HG03432 (cell line): Measurements from ENCODE around the gene NT5DC1.
"Not testable (repeated sequence)": the region's sequence is repeated elsewhere in the genome, so short reads cannot be mapped to it uniquely, and the experiment has no call there.

Source experiments
- ATAC-seq: cut with Tn5 transposase; IDR thresholded peaks from one replicate; pipeline ENCODE4 v1.9.1; 2021; ENCODE audit warnings: mild to moderate bottlenecking, moderate library complexity; ENCODE audit not compliant: unreplicated experiment

The NT5DC1 gene

DNA sequence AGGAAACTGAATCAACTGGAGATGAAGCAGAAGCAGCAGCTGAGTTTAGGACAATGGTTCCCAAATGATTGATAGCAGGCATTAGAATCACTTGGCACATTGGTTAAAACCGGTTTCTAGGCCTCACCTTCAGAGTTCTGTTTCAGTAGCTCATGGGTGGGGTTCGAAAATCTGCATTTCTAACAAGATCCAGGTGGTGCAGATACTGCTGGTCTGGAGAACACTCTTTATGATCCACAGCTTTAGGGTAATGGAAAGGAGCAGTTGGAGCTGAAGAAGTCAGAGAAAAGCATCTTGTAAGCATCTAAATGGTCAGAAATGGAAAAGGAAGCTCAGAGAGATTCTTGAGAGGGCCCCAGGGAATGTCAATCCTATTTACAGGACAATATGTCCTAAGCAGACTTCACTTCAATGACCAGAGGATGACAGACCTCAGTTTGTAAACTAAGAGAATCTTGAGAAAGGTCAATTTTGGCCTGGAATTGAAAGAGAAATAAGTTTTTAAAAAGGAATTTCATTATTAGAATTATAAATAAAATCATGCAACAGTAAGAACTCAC, 170.6 kb downstream of the NT5DC1 start:
- no peak for ATAC-seq

DNA sequence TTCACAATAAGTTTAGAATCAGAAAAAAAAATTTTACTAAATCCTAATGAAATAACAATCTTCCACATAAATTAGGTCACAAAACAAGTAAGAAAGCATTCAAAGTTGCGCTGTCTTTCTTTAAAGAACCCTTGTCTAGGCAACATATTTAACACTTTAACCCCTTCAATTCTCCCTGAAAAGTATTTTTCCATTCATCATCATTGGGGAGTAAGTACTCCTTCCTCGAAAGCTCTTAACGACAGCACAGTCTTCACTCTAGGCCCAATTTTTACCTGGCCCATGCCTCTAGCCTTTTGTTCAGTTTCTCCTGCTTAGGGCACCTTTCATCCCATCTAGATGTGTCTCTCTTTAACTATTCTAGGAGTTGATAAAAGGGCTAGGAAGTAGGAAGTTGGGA, 176.5 kb downstream of the NT5DC1 start:
- ATAC-seq = no peak

- no peak for ATAC-seq
Observed at GRCh38 chr6:116278481-116278829, 177.8 kb downstream of the NT5DC1 start.

- no peak for ATAC-seq
Observed at GRCh38 chr6:116278854-116279231, 178.2 kb downstream of the NT5DC1 start.

GRCh38 chr6:116279232-116280160, 178.8 kb downstream of the NT5DC1 start, which contains the start of gene TSPYL1:
Gene TSPYL1, minus strand, starts transcription at chr6:116279930. Its CDS starts 100 bp downstream, at chr6:116279830.
- peak; percentile 97 for ATAC-seq

DNA sequence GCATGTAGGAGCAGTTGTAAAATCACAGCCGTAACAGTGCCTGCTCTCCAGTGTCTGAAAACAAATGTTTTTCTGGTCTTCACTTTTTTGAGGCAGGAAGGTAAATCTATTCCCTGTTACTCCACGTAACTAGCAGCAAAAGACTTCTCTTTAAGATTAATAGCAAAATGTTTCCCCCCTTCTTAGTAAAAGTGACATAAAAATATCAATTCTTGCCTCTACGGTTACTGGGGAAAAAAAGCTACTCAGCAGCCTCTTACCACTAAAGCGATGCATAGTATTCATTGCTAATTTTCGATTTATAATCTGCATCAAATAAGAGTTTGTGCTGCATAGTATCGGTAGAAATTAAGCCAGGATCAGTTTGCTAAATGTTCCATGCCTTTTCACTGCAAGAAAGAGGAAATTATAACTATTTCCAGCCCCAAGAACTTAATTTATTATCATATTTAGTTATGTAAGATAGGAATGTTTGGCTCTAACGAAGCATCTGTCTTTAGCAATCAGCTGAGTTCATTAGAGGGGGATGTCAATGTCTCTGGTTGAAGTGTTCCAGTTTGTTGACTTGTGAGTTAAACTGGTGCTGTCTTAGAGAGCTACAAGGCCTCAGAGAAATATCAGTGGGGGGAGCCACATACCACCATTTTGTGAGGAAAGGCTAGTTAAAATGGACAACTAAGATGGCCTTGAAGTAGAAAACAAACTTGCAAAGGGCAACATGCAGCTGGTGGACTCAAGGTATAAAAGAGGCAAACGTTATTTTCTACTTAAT, 179.7 kb downstream of the NT5DC1 start:
- no peak for ATAC-seq

DNA sequence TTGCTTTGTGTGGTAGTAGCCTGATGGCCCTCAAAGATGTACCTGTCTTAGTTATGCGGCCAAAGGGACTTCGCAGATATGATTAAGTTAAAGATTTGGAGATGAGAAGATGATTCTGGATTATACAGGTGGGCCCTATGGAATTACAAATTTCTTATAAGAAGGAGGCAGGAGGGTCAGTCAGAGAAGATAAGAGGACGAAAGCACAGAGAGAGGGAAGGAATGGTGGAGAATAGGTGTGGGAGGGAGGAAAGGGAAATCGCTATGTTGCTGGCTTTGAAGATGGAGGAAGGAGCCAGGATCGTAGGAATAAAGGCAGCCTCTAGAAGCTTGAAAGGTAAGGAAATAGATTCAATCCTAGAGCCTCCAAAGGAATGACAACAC, 180.3 kb downstream of the NT5DC1 start:
- ATAC-seq = no peak

GRCh38 chr6:116282698-116283097, 182.0 kb downstream of the NT5DC1 start:
- ATAC-seq = no peak

DNA sequence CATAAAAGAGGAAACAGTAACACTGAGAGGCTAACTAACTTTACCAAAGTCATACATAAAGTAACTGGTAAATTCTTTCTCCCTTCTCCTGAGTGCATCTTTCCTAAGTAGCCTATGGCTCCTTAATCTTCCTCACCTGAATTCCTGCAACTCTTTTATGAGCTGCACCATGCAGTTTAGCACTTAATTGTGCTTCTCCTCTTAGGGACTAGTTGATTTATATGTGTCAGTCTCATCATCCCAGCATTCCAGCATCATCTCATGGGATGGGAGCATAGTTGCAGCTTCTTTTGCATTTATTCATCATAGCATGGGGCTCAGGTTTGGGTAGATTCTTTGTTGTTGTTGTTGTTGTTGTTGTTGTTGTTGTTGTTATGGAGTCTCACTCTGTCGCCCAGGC, 182.5 kb downstream of the NT5DC1 start:
- no peak for ATAC-seq

- not testable (repeated sequence) for ATAC-seq
Observed at GRCh38 chr6:116284984-116285383, 184.3 kb downstream of the NT5DC1 start.

GRCh38 chr6:116286773-116287358, 186.2 kb downstream of the NT5DC1 start:
- no peak for ATAC-seq

GRCh38 chr6:116287689-116288282, 187.1 kb downstream of the NT5DC1 start:
- ATAC-seq = peak; percentile 73

DNA sequence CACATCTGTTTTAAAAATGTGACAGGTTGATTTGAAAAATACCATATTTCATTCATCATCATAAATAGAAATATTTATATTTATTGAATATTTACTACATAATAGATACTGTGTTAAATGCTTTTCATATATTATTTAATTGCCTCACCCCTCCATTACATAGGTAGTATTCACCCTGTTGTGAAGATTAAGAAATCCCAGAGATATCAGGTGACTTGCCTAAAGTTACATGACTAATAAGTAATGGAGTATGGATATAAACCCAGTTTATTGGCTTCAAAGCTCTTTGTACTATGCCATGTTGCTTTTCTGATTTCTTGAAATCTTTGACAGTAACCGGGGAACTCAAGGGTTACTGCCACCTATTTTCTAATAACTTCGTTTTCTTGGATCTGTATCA, 189.2 kb downstream of the NT5DC1 start:
- no peak for ATAC-seq

GRCh38 chr6:116290799-116291198, 190.1 kb downstream of the NT5DC1 start:
- ATAC-seq = no peak

GRCh38 chr6:116291701-116292396, 191.2 kb downstream of the NT5DC1 start:
- peak; percentile 39 for ATAC-seq

DNA sequence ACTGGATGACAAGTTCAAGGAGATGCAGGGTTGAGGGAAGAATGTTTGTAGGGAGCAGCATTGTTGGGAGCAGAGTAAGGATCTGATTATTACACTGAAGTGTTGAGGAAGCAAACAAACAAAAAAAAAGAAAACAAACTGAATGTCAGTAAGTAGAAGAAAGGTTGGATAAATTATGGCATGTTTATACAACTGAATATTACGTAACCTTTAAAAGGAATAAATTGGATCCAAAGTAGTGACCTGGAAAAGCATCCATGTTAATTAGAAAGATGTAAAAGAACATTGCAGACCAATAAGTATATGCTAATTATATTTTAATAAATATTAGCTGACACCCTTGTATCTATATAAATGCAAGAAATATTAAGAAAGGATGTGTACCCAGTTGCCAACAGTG, 191.9 kb downstream of the NT5DC1 start:
- ATAC-seq = no peak

- ATAC-seq = no peak
Observed at GRCh38 chr6:116298273-116298672, 197.6 kb downstream of the NT5DC1 start.

GRCh38 chr6:116298973-116299372, 198.3 kb downstream of the NT5DC1 start:
- no peak for ATAC-seq
